PC-3 (cell line): ENCODE measurements around the gene HSPB6. TPM values are rescaled to one million over a fixed set of nuclear protein-coding genes. Genes with fewer than 3 reads are reported as not detected.
A peak's percentile ranks its signal among the peaks of the same experiment; 100 is the strongest.

Experiments used
- ATAC-seq: fragments of 200-7000 bp; cut with Tn5 transposase; 2 replicates; pipeline ENCODE4 v1.9.1; 2020; ENCODE audit warnings: mild to moderate bottlenecking, moderate library complexity
- BruUV-seq: library from RNA; stranded (reverse); fragments of 400-500 nt; replicated peaks from 2 replicates; lab custom pipeline; 2021; lab: Mats Ljungman, UMichigan
- CTCF ChIA-PET: fragments of 300-600 bp; sonication (Branson Sonifier 250); formaldehyde crosslinking; loops from one replicate; lab custom pipeline; 2022; ENCODE audit warnings: antibody characterized with exemption; lab: Charles Lee
- POLR2A ChIA-PET: fragments of 300-600 bp; sonication (Branson Sonifier 250); formaldehyde crosslinking; loops from one replicate; lab custom pipeline; 2022; ENCODE audit warnings: antibody characterized with exemption; ENCODE audit not compliant: unreplicated experiment; lab: Charles Lee
- DNase-seq: peaks from one replicate; pipeline ENCODE4 v3.0.0-alpha.2; 2015
- H2AFZ ChIP-seq: fragments of 300-600 bp; sonication (generic); 2 replicates; pipeline ENCODE4 v1.6.0; 2016; ENCODE audit warnings: antibody characterized with exemption, low read length
- H3F3A ChIP-seq: fragments of 300-600 bp; sonication (generic); one replicate; pipeline ENCODE4 v1.6.0; 2017; ENCODE audit warnings: antibody characterized with exemption, low read length, control low read depth, mild to moderate bottlenecking; ENCODE audit not compliant: unreplicated experiment
- H3K27ac ChIP-seq: fragments of 300-600 bp; sonication (generic); 2 replicates; pipeline ENCODE4 v1.5.1; 2016; ENCODE audit warnings: mild to moderate bottlenecking, low read length
- H3K27me3 ChIP-seq: fragments of 300-600 bp; sonication (generic); 2 replicates; pipeline ENCODE4 v1.6.1; 2016; ENCODE audit warnings: low read length, mixed read lengths
- H3K36me3 ChIP-seq: fragments of 300-600 bp; sonication (generic); 2 replicates; pipeline ENCODE4 v1.6.1; 2016; ENCODE audit warnings: low read depth, mixed run types, low read length, mixed read lengths
- H3K4me1 ChIP-seq: fragments of 300-600 bp; sonication (generic); 2 replicates; pipeline ENCODE4 v1.5.1; 2016; ENCODE audit warnings: low read length; ENCODE audit not compliant: insufficient read depth
- H3K4me2 ChIP-seq: fragments of 300-600 bp; sonication (generic); 2 replicates; pipeline ENCODE4 v1.6.0; 2016; ENCODE audit warnings: low read length
- H3K4me3 ChIP-seq: fragments of 300-600 bp; sonication (generic); 2 replicates; pipeline ENCODE4 v1.5.1; 2016; ENCODE audit warnings: mild to moderate bottlenecking, low read length, mixed read lengths
- H3K79me2 ChIP-seq: fragments of 300-600 bp; sonication (generic); 2 replicates; pipeline ENCODE4 v1.6.1; 2017; ENCODE audit warnings: low read length, mixed read lengths
- H3K9ac ChIP-seq: fragments of 300-600 bp; sonication (generic); 2 replicates; pipeline ENCODE4 v1.6.0; 2016; ENCODE audit warnings: mild to moderate bottlenecking, low read length
- H3K9me2 ChIP-seq: fragments of 300-600 bp; sonication (generic); replicated peaks from 2 replicates; pipeline ENCODE4 v1.6.1; 2016; ENCODE audit warnings: mixed run types, low read length, mixed read lengths
- H3K9me3 ChIP-seq: fragments of 300-600 bp; sonication (generic); 2 replicates; pipeline ENCODE4 v1.6.1; 2016; ENCODE audit warnings: low read length, mixed read lengths
- H4K20me1 ChIP-seq: fragments of 300-600 bp; sonication (generic); 2 replicates; pipeline ENCODE4 v1.6.1; 2016; ENCODE audit warnings: low read length, mixed read lengths
- CTCF ChIP-seq: fragments of 300-600 bp; sonication (generic); conservative IDR thresholded peaks from 2 replicates; pipeline ENCODE4 v1.5.1; 2017; ENCODE audit warnings: antibody characterized with exemption, low read depth, mild to moderate bottlenecking, low read length
- EZH2 ChIP-seq: fragments of 300-600 bp; sonication (generic); IDR thresholded peaks from one replicate; pipeline ENCODE4 v1.6.1; 2017; ENCODE audit warnings: antibody characterized with exemption, mild to moderate bottlenecking, low read length; ENCODE audit not compliant: unreplicated experiment
- EZH2phosphoT487 ChIP-seq: fragments of 300-600 bp; sonication (generic); IDR thresholded peaks from 2 replicates; pipeline ENCODE4 v1.6.1; 2018; ENCODE audit warnings: mild to moderate bottlenecking, antibody characterized with exemption, low read length, borderline replicate concordance
- intact Hi-C: fragments of 100-400 bp; cut with micrococcal nuclease; formaldehyde crosslinking; loops from 2 replicates; pipeline ENCODE4 v1.9.0; 2023
- total RNA-seq: library from RNA; depleted of rRNA; stranded (reverse); fragments of >200 nt; gene quantifications from 2 replicates; pipeline ENCODE4 v1.2.3, GENCODE V29; 2014; rRNA removed

The HSPB6 gene
- total RNA-seq, 1 experiment from 2014 or later, result not detected

GRCh38 chr19:35708391-35708790, 48.4 kb downstream of the HSPB6 start:
- Histone ChIP-seq H3K9me3 (no peaks in the 10 kb centered on the region), H3K9me2 (no peaks in the 10 kb centered on the region), H3K36me3 (no peaks in the 10 kb centered on the region), H3F3A (no peaks in the 10 kb centered on the region), H2AFZ (no peak overlapping the region), H3K27ac (no peak overlapping the region), H3K4me2 (no peak overlapping the region), H3K9ac (no peak overlapping the region), H3K4me3 (no peak overlapping the region), H3K4me1 (no peaks in the 10 kb centered on the region), H3K79me2 (no peaks in the 10 kb centered on the region), H3K27me3 (no peaks in the 10 kb centered on the region), H4K20me1 (no peaks in the 10 kb centered on the region)
- BruUV-seq, result no TSS peak
- TF ChIP-seq EZH2phosphoT487 (no peak), CTCF (no peak), EZH2 (no peak)
- DNase-seq (peak; percentile 42), ATAC-seq (no peak)
- intact Hi-C loops, result no loop called here
- ChIA-PET CTCF (no interaction called here), POLR2A (interaction anchor here (0.7 kb wide), 1 partner anchor 160 kb away, joined by 16 read pairs; no protein-coding TSS in a partner anchor)

Other genes with a start within 250 kb of the HSPB6 start
- 128 and 144 TPM in 2 replicates for gene DMKN, start 243.4 kb downstream of the HSPB6 start, total RNA-seq
- gene SBSN, start 228.7 kb downstream of the HSPB6 start, total RNA-seq, result 0.26 and 2.1 TPM in 2 replicates
- gene GAPDHS, start 223.6 kb downstream of the HSPB6 start, total RNA-seq, result not detected in 2 replicates
- gene TMEM147, start 211.4 kb downstream of the HSPB6 start, total RNA-seq, result 191 and 206 TPM in 2 replicates
- not detected in 2 replicates for gene ATP4A, start 193.4 kb downstream of the HSPB6 start, total RNA-seq
- gene PMIS2, start 170.9 kb downstream of the HSPB6 start, total RNA-seq, result not detected in 2 replicates
- 25.9 and 26.4 TPM in 2 replicates for gene HAUS5, start 144.3 kb downstream of the HSPB6 start, total RNA-seq
- 81.6 and 126 TPM in 2 replicates for gene RBM42, start 128.0 kb downstream of the HSPB6 start, total RNA-seq
- gene ETV2, start 115.3 kb downstream of the HSPB6 start, total RNA-seq, result 0.36 TPM in 1 of 2 replicates, not detected in the other
- gene COX6B1, start 108.7 kb downstream of the HSPB6 start, total RNA-seq, result 405 and 563 TPM in 2 replicates
- gene UPK1A, start 90.5 kb downstream of the HSPB6 start, total RNA-seq, result not detected in 2 replicates
- gene ZBTB32, start 52.5 kb downstream of the HSPB6 start, total RNA-seq, result not detected in 2 replicates
- gene KMT2B, start 39.0 kb downstream of the HSPB6 start, total RNA-seq, result 10.8 and 23.4 TPM in 2 replicates
- gene IGFLR1, start 14.6 kb downstream of the HSPB6 start, total RNA-seq, result 0.81 and 9.3 TPM in 2 replicates
- gene U2AF1L4, start 11.6 kb downstream of the HSPB6 start, total RNA-seq, result 7.8 and 16.4 TPM in 2 replicates
- gene PSENEN, start 11.4 kb downstream of the HSPB6 start, total RNA-seq, result 34.3 and 42.9 TPM in 2 replicates
- 4.6 and 8.2 TPM in 2 replicates for gene LIN37, start 8.5 kb downstream of the HSPB6 start, total RNA-seq
- gene PROSER3, start 1.1 kb upstream of the HSPB6 start, total RNA-seq, result 5.5 and 6.1 TPM in 2 replicates
- gene ARHGAP33, start 18.5 kb upstream of the HSPB6 start, total RNA-seq, result 3.7 and 5.4 TPM in 2 replicates
- gene PRODH2, start 55.8 kb upstream of the HSPB6 start, total RNA-seq, result not detected in 2 replicates
- not detected in 2 replicates for gene NPHS1, start 95.5 kb upstream of the HSPB6 start, total RNA-seq
- gene KIRREL2, start 99.9 kb upstream of the HSPB6 start, total RNA-seq, result not detected in 2 replicates
- gene APLP1, start 111.5 kb upstream of the HSPB6 start, total RNA-seq, result 21.1 and 23.2 TPM in 2 replicates
- gene NFKBID, start 143.5 kb upstream of the HSPB6 start, total RNA-seq, result 9.0 and 10.6 TPM in 2 replicates
- not detected in 2 replicates for gene HCST, start 145.5 kb upstream of the HSPB6 start, total RNA-seq
- not detected in 2 replicates for gene TYROBP, start 151.3 kb upstream of the HSPB6 start, total RNA-seq
- 4.1 and 4.8 TPM in 2 replicates for gene LRFN3, start 179.3 kb upstream of the HSPB6 start, total RNA-seq
- 24.5 and 38.1 TPM in 2 replicates for gene SDHAF1, start 238.2 kb upstream of the HSPB6 start, total RNA-seq